GM23248 (cell line): ENCODE results near the gene TBL3. TPM values are rescaled to one million over a fixed set of nuclear protein-coding genes. Genes with fewer than 3 reads are reported as not detected.
A peak's percentile ranks its signal among the peaks of the same experiment; 100 is the strongest.
"Not testable (repeated sequence)": the region's sequence is repeated elsewhere in the genome, so short reads cannot be mapped to it uniquely, and the experiment has no call there.

ENCODE experiments used
- DNase-seq: peaks from one replicate; pipeline ENCODE4 v3.0.0-alpha.2; 2015
- H2AFZ ChIP-seq: fragments of 200-600 bp; sonication (generic); 2 replicates; pipeline ENCODE4 v1.6.1; 2016; ENCODE audit warnings: antibody characterized with exemption
- H3F3A ChIP-seq: fragments of 200-600 bp; sonication (generic); 2 replicates; pipeline ENCODE4 v1.6.1; 2016; ENCODE audit warnings: mild to moderate bottlenecking, antibody characterized with exemption, mixed run types; ENCODE audit not compliant: insufficient read depth
- H3K27ac ChIP-seq: fragments of 200-600 bp; sonication (generic); 2 replicates; pipeline ENCODE4 v1.5.1; 2016; ENCODE audit warnings: mild to moderate bottlenecking
- H3K27me3 ChIP-seq: fragments of 200-600 bp; sonication (generic); replicated peaks from 2 replicates; pipeline ENCODE4 v1.6.1; 2016; ENCODE audit warnings: mild to moderate bottlenecking; ENCODE audit not compliant: insufficient read depth
- H3K36me3 ChIP-seq: fragments of 200-600 bp; sonication (generic); 2 replicates; pipeline ENCODE4 v1.6.1; 2016; ENCODE audit warnings: low read depth, mild to moderate bottlenecking
- H3K4me1 ChIP-seq: fragments of 200-600 bp; sonication (generic); 2 replicates; pipeline ENCODE4 v1.6.1; 2016; ENCODE audit warnings: mild to moderate bottlenecking; ENCODE audit not compliant: insufficient read depth
- H3K4me2 ChIP-seq: fragments of 200-600 bp; sonication (generic); one replicate; pipeline ENCODE4 v1.6.1; 2016; ENCODE audit warnings: mild to moderate bottlenecking; ENCODE audit not compliant: unreplicated experiment
- H3K4me3 ChIP-seq: fragments of 200-600 bp; sonication (generic); 2 replicates; pipeline ENCODE4 v1.5.1; 2016; ENCODE audit warnings: mild to moderate bottlenecking
- H3K79me2 ChIP-seq: fragments of 200-600 bp; sonication (generic); 2 replicates; pipeline ENCODE4 v1.6.1; 2016; ENCODE audit warnings: mild to moderate bottlenecking; ENCODE audit not compliant: insufficient read depth
- H3K9ac ChIP-seq: fragments of 200-600 bp; sonication (generic); 2 replicates; pipeline ENCODE4 v1.6.1; 2016; ENCODE audit warnings: mild to moderate bottlenecking
- H3K9me2 ChIP-seq: fragments of 200-600 bp; sonication (generic); 2 replicates; pipeline ENCODE4 v1.6.1; 2016; ENCODE audit warnings: mixed run types, mild to moderate bottlenecking, moderate library complexity; ENCODE audit not compliant: insufficient read depth
- H3K9me3 ChIP-seq: fragments of 200-600 bp; sonication (generic); one replicate; pipeline ENCODE4 v1.6.1; 2017; ENCODE audit warnings: low read depth
- H4K20me1 ChIP-seq: fragments of 200-600 bp; sonication (generic); 2 replicates; pipeline ENCODE4 v1.6.0; 2016; ENCODE audit not compliant: insufficient read depth
- EZH2 ChIP-seq: fragments of 200-600 bp; sonication (generic); IDR thresholded peaks from 2 replicates; pipeline ENCODE4 v1.6.1; 2018; ENCODE audit warnings: antibody characterized with exemption, mild to moderate bottlenecking; ENCODE audit not compliant: insufficient read depth, poor library complexity, severe bottlenecking
- EZH2phosphoT487 ChIP-seq: fragments of 200-600 bp; sonication (generic); IDR thresholded peaks from 2 replicates; pipeline ENCODE4 v1.6.1; 2018; ENCODE audit warnings: antibody characterized with exemption, moderate library complexity, mild to moderate bottlenecking, low read depth; ENCODE audit not compliant: insufficient read depth
- WGBS, 2 experiments: methylation state at CpG; one replicate each; pipeline ENCODE4 v1.1.6; 2015 to 2017; ENCODE audit warnings: low lambda C conversion rate in 2 of 2, low coverage in 1 of 2; ENCODE audit errors: missing lambda C conversion rate in 2 of 2; 5-methylcytosine and 5-hydroxymethylcytosine counted together
- in situ Hi-C: fragments of 300-500 bp; cut with MboI; formaldehyde crosslinking; loops from 2 replicates; pipeline ENCODE4 v1.15.0; 2020
- polyA plus RNA-seq: library from polyadenylated mRNA; unstranded; fragments of >200 nt; fragmentation: Nextera tagmentation; extraction: Ambion mirVana; gene quantifications from 2 replicates; pipeline ENCODE4 v1.2.1, GENCODE V29; 2016
- total RNA-seq: library from RNA; depleted of rRNA; stranded (reverse); fragments of >200 nt; shearing (Covaris generic); gene quantifications from 2 replicates; pipeline ENCODE4 v1.2.3, GENCODE V29; 2014

Gene TBL3
- total and polyA plus RNA-seq, 2 experiments from 2014 or later: 43.7 to 46.8 TPM

DNA sequence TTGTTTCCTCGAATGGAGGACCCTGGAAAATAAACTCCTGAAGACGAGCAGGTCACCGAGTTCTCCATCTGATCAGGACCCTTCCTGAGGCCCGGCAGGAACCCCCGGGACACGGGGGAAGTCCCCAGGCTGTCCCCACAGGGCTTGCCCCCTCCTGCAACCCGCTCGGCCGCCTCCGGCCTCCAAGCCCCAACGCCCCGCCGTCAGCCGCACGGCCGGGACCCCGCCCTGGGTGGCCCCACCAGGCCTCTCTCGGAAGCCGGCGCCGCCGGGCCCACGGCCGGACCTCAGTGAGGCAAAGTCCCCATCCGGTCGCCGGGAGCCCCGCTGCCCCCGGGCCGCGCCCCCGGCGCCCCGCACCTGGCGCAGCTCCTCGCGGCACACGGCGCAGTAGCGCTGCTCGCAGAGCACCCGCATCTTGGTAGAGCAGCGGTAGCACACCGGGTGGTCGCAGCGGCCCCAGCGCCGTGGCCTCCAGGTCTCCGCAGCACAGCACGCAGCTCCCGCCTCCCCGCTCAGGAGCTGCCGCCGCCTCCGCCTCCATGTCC, 37.4 kb downstream of the TBL3 start:
- Histone ChIP-seq H3K4me3 (peak overlapping the region; percentile 85), H3F3A (peaks cover 17% of the 10 kb centered on the region), H3K9me2 (no peaks in the 10 kb centered on the region), H3K79me2 (peaks cover 65% of the 10 kb centered on the region), H4K20me1 (peaks cover 11% of the 10 kb centered on the region; the same call in 1 of the 2 replicates), H3K4me2 (peak overlapping the region; percentile 97), H3K9ac (peak overlapping the region; percentile 91), H3K27ac (peak overlapping the region; percentile 93), H3K27me3 (no peaks in the 10 kb centered on the region), H2AFZ (0 out of 2 replicates have a peak overlapping the region, but pooled peaks have one; percentile 2), H3K4me1 (peaks cover 18% of the 10 kb centered on the region), H3K9me3 (no peaks in the 10 kb centered on the region), H3K36me3 (no peaks in the 10 kb centered on the region)
- DNase-seq: peak; percentile 45
- WGBS, 2 experiments: 1% methylated on average over 14 to 49 of the region's 55 CpGs
- no peak for TF ChIP-seq EZH2
- no peak for TF ChIP-seq EZH2phosphoT487
- in situ Hi-C loops: no loop called here

DNA sequence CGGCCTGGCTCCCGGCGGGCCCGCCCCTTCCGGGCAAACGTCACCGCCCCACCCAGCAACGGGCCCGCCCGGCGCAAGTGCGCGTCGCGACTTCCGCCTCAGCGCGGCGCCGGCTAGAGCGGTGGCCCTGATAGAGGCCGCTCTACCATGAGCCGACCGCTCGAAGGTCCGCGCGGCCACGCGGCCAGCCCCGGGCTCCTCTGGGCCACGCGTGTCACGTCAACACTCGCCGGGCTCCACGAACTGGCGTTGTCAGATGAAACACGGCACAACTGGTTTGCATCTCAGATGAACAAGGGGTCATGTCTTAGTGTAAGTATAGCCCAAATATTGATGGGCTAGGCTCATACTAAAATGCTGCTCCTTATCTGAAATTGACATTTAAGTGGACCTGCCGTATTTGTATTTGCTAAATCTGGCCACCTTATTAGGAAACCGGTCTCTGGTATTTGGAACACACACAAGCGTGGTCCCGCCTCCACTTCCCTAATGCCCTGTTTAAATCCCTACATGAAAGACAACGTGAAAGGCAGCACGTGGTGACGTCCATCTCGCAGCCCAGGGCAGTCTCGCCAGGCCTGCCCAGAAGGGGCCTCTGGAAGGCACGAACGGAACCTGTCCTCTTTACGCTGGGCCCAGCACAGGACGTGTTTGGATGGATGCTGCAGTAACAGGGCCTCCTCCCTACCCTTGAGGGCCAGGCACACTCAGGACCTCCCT, 38.1 kb downstream of the TBL3 start, which contains the start of gene ZNF598:
TSS of gene ZNF598 (minus strand) at position 31 of the 720 bp plus-strand sequence.
- peak; percentile 95 for DNase-seq
- in situ Hi-C loops: no loop called here
- Histone ChIP-seq H3K27me3 (no peaks in the 10 kb centered on the region), H3K4me1 (peaks cover 18% of the 10 kb centered on the region), H2AFZ (peak within 1 kb of the TSS; percentile 66), H4K20me1 (peaks cover 6% of the 10 kb centered on the region; the same call in 1 of the 2 replicates), H3K27ac (peak within 1 kb of the TSS; percentile 93), H3K36me3 (no peaks in the 10 kb centered on the region), H3K9ac (peak within 1 kb of the TSS; percentile 91), H3K4me3 (peak within 1 kb of the TSS; percentile 85), H3K9me2 (no peaks in the 10 kb centered on the region), H3F3A (peaks cover 17% of the 10 kb centered on the region), H3K79me2 (peaks cover 58% of the 10 kb centered on the region), H3K4me2 (peak within 1 kb of the TSS; percentile 97), H3K9me3 (no peaks in the 10 kb centered on the region)
- 1 to 2% methylated on average over 41 to 46 of the region's 52 CpGs for WGBS, 2 experiments
- TF ChIP-seq EZH2: no peak

DNA sequence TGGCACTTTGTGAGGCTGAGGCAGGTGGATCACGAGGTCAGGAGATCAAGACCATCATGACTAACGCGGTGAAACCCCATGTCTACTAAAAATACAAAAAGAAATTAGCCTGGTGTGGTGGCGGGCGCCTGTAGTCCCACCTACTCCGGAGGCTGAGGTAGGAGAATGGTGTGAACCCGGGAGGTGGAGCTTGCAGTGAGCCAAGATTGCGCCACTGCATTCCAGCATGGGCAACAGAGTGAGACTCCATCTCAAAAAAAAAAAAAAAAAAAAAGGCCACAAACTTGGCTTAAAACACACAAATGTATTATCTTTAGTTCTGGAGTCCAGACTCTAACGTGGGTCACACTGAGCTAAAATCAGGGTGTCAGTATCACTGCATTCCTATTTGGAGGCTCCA, 39.9 kb downstream of the TBL3 start:
- WGBS, 2 experiments: 90 to 92% methylated on average over 9 of the region's 9 CpGs
- H3K9ac ChIP-seq, H2AFZ ChIP-seq, H3K36me3 ChIP-seq, H3K4me3 ChIP-seq, H4K20me1 ChIP-seq, in situ Hi-C loops, DNase-seq, H3K27me3 ChIP-seq, H3K27ac ChIP-seq, H3K9me3 ChIP-seq, H3K4me2 ChIP-seq, H3K9me2 ChIP-seq: not testable (repeated sequence)
- Histone ChIP-seq H3K79me2 (peaks cover 40% of the 10 kb centered on the region), H3F3A (peaks cover 17% of the 10 kb centered on the region), H3K4me1 (peaks cover 18% of the 10 kb centered on the region)

DNA sequence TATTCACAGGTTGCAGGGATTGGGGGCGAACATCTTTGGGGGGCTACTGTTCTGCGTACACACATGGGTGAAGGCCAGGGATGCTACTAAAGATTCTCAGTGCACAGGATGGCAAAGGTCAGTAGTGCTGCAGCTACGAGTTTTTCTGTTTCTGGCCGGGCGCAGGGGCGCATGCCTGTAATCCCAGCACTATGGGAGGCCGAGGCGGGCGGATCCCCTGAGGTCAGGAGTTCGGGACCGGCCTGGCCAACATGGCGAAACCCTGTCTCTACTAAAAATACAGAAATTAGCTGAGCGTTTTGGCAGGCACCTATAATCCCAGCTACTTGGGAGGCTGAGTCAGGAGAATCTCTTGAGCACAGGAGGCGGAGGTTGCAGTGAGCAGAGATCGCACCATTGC, 41.7 kb downstream of the TBL3 start:
- H3K9ac ChIP-seq: no peak overlapping the region
- no peak for DNase-seq
- H3K27ac ChIP-seq: no peak overlapping the region
- H3K9me2 ChIP-seq: no peaks in the 10 kb centered on the region
- H3K4me2 ChIP-seq: no peak overlapping the region
- peaks cover 8% of the 10 kb centered on the region; the same call in 1 of the 2 replicates for H3K4me1 ChIP-seq
- H3K27me3 ChIP-seq: no peaks in the 10 kb centered on the region
- 90 to 94% methylated on average over 15 of the region's 15 CpGs for WGBS, 2 experiments
- no peak overlapping the region for H3K4me3 ChIP-seq
- no peaks in the 10 kb centered on the region for H4K20me1 ChIP-seq
- peaks cover 3% of the 10 kb centered on the region for H3F3A ChIP-seq
- H3K9me3 ChIP-seq: no peaks in the 10 kb centered on the region
- no peak overlapping the region for H2AFZ ChIP-seq
- H3K79me2 ChIP-seq: peaks cover 22% of the 10 kb centered on the region
- in situ Hi-C loops: no loop called here
- H3K36me3 ChIP-seq: no peaks in the 10 kb centered on the region
- no peak for TF ChIP-seq EZH2phosphoT487
- no peak for TF ChIP-seq EZH2
